ENCODE results near the gene PSG2. TPM values are rescaled to one million over a fixed set of nuclear protein-coding genes. Genes with fewer than 3 reads are reported as not detected.
"Not testable (repeated sequence)": the region's sequence is repeated elsewhere in the genome, so short reads cannot be mapped to it uniquely, and the experiment has no call there.

The PSG2 gene
- total RNA-seq, 4 donors from 2014 or later, result not detected

DNA sequence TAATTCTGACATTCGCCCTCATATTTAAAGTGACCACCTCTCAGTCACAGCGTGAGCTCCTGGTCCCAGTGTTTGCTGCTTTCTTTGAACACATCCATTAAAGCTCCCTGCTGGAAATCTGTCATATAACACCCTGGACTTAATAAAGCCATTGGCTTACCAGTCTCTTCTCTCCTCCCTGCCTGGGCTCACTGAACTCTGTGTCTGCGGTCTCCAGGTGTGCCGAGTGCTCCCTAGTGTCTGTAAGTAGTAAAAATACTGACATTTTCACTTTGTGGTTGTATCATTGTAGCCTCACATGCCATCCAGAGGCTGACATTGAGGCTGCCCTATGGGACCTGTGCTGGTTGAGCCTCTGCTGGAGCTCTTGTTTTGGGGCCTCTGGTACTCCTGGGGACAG is 53.6 kb downstream of the PSG2 start:
- H3K9me3 ChIP-seq, result no peaks in the 10 kb centered on the region
- no peak for TF ChIP-seq CTCF (IDR thresholded peaks at IDR 0.05)
- no peak for TF ChIP-seq POLR2A (IDR thresholded peaks at IDR 0.05)
- no peak overlapping the region for H3K27ac ChIP-seq
- H3K27me3 ChIP-seq, result no peaks in the 10 kb centered on the region
- H3K4me3 ChIP-seq, result no peak overlapping the region
- no peaks in the 10 kb centered on the region for H3K4me1 ChIP-seq
- no peak for DNase-seq
- H3K36me3 ChIP-seq, result no peaks in the 10 kb centered on the region

- not testable (repeated sequence) for H3K27me3 ChIP-seq, DNase-seq, H3K36me3 ChIP-seq, H3K4me3 ChIP-seq, H3K4me1 ChIP-seq, H3K27ac ChIP-seq, H3K9me3 ChIP-seq
Observed at GRCh38 chr19:43027985-43028384, 54.5 kb downstream of the PSG2 start.

DNA sequence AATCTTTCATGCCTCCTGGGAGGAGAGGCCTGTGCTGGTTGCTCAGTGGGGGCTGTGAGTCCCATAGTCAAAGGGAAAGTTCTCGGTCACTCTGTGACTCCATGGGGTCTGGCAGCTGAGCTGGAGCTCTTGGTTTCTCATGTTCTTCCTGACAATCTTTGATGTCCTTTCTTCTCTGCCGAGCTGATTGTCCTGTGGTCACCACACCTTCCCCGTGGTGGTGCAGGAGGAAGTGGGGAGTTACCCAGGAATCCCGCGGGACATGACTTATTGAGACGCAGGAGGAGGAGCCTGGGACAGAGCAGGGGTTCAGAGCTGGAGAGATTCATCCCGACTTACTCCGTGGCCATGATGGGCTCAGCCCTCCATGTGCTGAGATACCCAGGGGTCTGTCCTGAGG is 55.4 kb downstream of the PSG2 start:
- not testable (repeated sequence) for H3K4me1 ChIP-seq, H3K9me3 ChIP-seq, H3K27me3 ChIP-seq, H3K4me3 ChIP-seq, DNase-seq, H3K36me3 ChIP-seq, H3K27ac ChIP-seq

- not testable (repeated sequence) for H3K4me1 ChIP-seq, H3K27ac ChIP-seq, H3K27me3 ChIP-seq, DNase-seq, H3K9me3 ChIP-seq, H3K36me3 ChIP-seq, H3K4me3 ChIP-seq
Observed at GRCh38 chr19:43026369-43026768, 56.1 kb downstream of the PSG2 start, which contains the start of gene PSG11. Gene PSG11, minus strand, starts transcription at chr19:43026469. Its CDS starts 97 bp downstream, at chr19:43026372.

- not testable (repeated sequence) for DNase-seq, H3K4me1 ChIP-seq, H3K4me3 ChIP-seq, H3K27ac ChIP-seq, H3K9me3 ChIP-seq, H3K36me3 ChIP-seq, H3K27me3 ChIP-seq
Observed at GRCh38 chr19:43022098-43022497, 60.4 kb downstream of the PSG2 start.

DNA sequence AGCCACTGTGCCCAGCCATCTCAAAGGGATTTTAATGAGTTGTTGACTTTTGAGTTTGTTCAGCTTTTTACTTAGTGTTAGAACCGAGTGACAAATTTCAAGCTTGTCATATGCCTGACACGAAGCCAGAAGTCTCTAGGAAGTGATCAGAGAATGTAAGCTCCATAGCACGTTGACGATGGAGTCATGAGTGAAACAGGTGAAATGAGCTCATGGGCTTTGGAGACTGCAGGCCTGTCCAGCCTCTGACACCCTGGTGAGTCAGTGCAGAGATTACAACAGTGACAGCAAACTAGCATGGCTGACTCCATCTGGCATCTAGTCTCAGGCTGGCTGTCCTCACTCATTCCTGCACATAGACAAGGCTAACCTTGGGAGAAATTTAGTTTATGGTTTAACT is 60.9 kb downstream of the PSG2 start:
- H3K36me3 ChIP-seq, H3K27ac ChIP-seq, DNase-seq, H3K27me3 ChIP-seq, H3K9me3 ChIP-seq, H3K4me3 ChIP-seq, H3K4me1 ChIP-seq: not testable (repeated sequence)

DNA sequence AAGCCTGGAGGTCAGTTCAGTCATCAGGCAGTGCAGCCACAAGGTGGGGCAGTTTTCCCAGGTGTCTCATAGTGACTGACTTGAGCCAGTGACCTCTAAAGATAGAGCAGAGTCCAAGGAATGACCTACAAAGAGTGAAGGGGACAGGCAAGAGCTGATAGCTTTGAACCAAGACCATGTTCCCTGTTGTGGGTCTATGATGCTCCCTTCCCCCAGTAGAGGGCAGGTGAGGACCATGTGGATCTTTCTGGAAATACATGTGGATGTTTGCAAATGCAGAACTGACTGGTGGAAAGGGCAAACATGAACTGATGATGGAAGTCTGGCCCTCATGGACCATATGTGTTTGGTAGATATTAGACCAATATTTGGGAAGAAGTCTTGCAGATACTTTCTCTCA is 62.9 kb downstream of the PSG2 start:
- not testable (repeated sequence) for DNase-seq, H3K4me1 ChIP-seq, H3K36me3 ChIP-seq, H3K4me3 ChIP-seq, H3K9me3 ChIP-seq, H3K27me3 ChIP-seq, H3K27ac ChIP-seq

Other genes starting within 250 kb of the PSG2 start
- gene PSG1, start 203.0 kb downstream of the PSG2 start, total RNA-seq, result not detected
- not detected for gene PSG6, start 164.8 kb downstream of the PSG2 start, total RNA-seq
- not detected for gene PSG7, start 145.5 kb downstream of the PSG2 start, total RNA-seq
- gene PSG11, start 56.2 kb downstream of the PSG2 start, total RNA-seq, result not detected
- not detected for gene PSG5, start 103.8 kb upstream of the PSG2 start, total RNA-seq
- gene PSG4, start 122.9 kb upstream of the PSG2 start, total RNA-seq, result not detected
- not detected for gene PSG9, start 186.8 kb upstream of the PSG2 start, total RNA-seq